Trophoblast cell (in vitro differentiated cells and primary cell): ENCODE data around the gene DNPH1.

Experiments used
- DNase-seq, 2 donors: peaks; one replicate each; pipeline ENCODE4 v3.0.0-alpha.2; 2016
- H2AFZ ChIP-seq: 2 replicates; pipeline ENCODE4 v1.6.1; 2013; ENCODE audit warnings: low read length, moderate library complexity, mild to moderate bottlenecking; ENCODE audit not compliant: insufficient read depth, poor library complexity
- H2AK5ac ChIP-seq: 2 replicates; pipeline ENCODE4 v1.6.1; 2013; ENCODE audit warnings: mild to moderate bottlenecking, low read length
- H2BK120ac ChIP-seq: 2 replicates; pipeline ENCODE4 v1.6.1; 2013; ENCODE audit warnings: low read length, mild to moderate bottlenecking, moderate library complexity; ENCODE audit not compliant: insufficient read depth, poor library complexity
- H2BK12ac ChIP-seq: 2 replicates; pipeline ENCODE4 v1.6.1; 2013; ENCODE audit warnings: mild to moderate bottlenecking, low read length, moderate library complexity
- H2BK5ac ChIP-seq: 2 replicates; pipeline ENCODE4 v1.6.1; 2013; ENCODE audit warnings: low read length, low read depth, moderate library complexity, mild to moderate bottlenecking; ENCODE audit not compliant: poor library complexity
- H3K14ac ChIP-seq: 2 replicates; pipeline ENCODE4 v1.6.1; 2013; ENCODE audit warnings: mild to moderate bottlenecking, low read length
- H3K18ac ChIP-seq: 2 replicates; pipeline ENCODE4 v1.6.1; 2013; ENCODE audit warnings: mild to moderate bottlenecking, low read length
- H3K23ac ChIP-seq: 2 replicates; pipeline ENCODE4 v1.6.1; 2013; ENCODE audit warnings: low read length
- H3K27ac ChIP-seq: 2 replicates; pipeline ENCODE4 v1.5.1; 2013; ENCODE audit warnings: low read depth, mild to moderate bottlenecking, inconsistent platforms, low read length, moderate library complexity
- H3K27me3 ChIP-seq: 2 replicates; pipeline ENCODE4 v1.6.1; 2013; ENCODE audit warnings: inconsistent platforms, mild to moderate bottlenecking, low read length, moderate library complexity; ENCODE audit not compliant: insufficient read depth
- H3K36me3 ChIP-seq, 2 experiments: 1 replicate in 1 of 2; 2 replicates in 1 of 2; pipeline ENCODE4 v1.6.1; 2013; ENCODE audit warnings: low read length in 2 of 2, mild to moderate bottlenecking in 2 of 2, moderate library complexity in 1 of 2; ENCODE audit not compliant: insufficient read depth in 2 of 2, control insufficient read depth in 1 of 2
- H3K4ac ChIP-seq: 2 replicates; pipeline ENCODE4 v1.6.1; 2013; ENCODE audit warnings: low read depth, mild to moderate bottlenecking, low read length, moderate library complexity
- H3K4me1 ChIP-seq, 2 experiments: 1 replicate in 1 of 2; 2 replicates in 1 of 2; pipeline ENCODE4 v1.6.1; 2013; ENCODE audit warnings: low read length in 2 of 2, mild to moderate bottlenecking in 2 of 2, moderate library complexity in 1 of 2; ENCODE audit not compliant: insufficient read depth in 2 of 2, control insufficient read depth in 1 of 2
- H3K4me2 ChIP-seq: 2 replicates; pipeline ENCODE4 v1.6.1; 2013; ENCODE audit warnings: inconsistent platforms, mild to moderate bottlenecking, low read length, moderate library complexity
- H3K4me3 ChIP-seq: 2 replicates; pipeline ENCODE4 v1.5.1; 2013; ENCODE audit warnings: mild to moderate bottlenecking, low read depth, low read length, inconsistent platforms
- H3K79me1 ChIP-seq: one replicate; pipeline ENCODE4 v1.6.1; 2013; ENCODE audit warnings: low read length
- H3K79me2 ChIP-seq: 2 replicates; pipeline ENCODE4 v1.6.1; 2013; ENCODE audit warnings: low read length, mild to moderate bottlenecking; ENCODE audit not compliant: control insufficient read depth, insufficient read depth, poor library complexity
- H3K9ac ChIP-seq: 2 replicates; pipeline ENCODE4 v1.6.1; 2013; ENCODE audit warnings: mild to moderate bottlenecking, low read length
- H3K9me3 ChIP-seq: 2 replicates; pipeline ENCODE4 v1.6.1; 2013; ENCODE audit warnings: low read depth, mild to moderate bottlenecking, control low read depth, inconsistent platforms, low read length; ENCODE audit not compliant: insufficient read depth
- H4K12ac ChIP-seq: 2 replicates; pipeline ENCODE4 v1.6.1; 2013; ENCODE audit warnings: low read depth, mild to moderate bottlenecking, low read length, moderate library complexity
- H4K8ac ChIP-seq: 2 replicates; pipeline ENCODE4 v1.6.1; 2013; ENCODE audit warnings: low read depth, mild to moderate bottlenecking, low read length, moderate library complexity
- H4K91ac ChIP-seq: one replicate; pipeline ENCODE4 v1.6.1; 2013; ENCODE audit warnings: low read depth, mild to moderate bottlenecking, low read length, moderate library complexity
- whole genome bisulfite sequencing: extraction: QIAGEN DNeasy Blood & Tissue Kit; methylation state at CpG from one replicate; pipeline ENCODE4 v1.1.7; 2013; ENCODE audit warnings: missing lambda C conversion rate; ENCODE audit not compliant: insufficient read length, insufficient coverage; ENCODE audit errors: extremely low coverage; 5-methylcytosine and 5-hydroxymethylcytosine counted together

DNPH1 gene

DNA sequence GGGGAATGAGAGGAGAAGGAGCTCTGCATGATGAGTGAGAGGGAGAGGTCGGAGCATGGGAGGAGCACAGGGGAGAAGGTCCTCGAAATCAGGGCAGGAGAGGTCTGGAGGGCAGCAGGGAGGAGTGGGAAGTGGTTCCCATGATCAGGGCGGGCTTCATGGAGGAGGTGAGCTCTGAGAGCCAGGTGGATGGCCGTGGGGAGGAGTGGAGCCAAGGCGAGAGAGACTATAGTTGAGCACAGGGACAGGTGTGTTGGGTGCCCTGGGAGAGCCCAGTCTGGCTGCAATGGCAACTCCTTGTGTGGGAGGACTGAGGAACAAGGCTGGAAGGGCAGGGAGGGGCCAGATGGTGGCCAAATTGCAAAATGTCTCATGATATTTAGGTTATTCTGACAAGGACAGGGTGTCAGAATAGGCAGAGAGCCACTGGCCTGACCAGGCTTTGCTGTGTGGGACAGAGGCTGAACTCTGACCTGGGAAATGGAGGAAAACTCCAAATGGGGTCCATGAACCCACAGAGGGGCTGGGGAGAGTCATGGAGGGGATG is 35.4 kb upstream of the DNPH1 start:
- no CpG with 5 or more reads among the region's 5 CpGs for WGBS
- H3K79me2 ChIP-seq: no peaks in the 10 kb centered on the region
- H3K27ac ChIP-seq: no peak overlapping the region

DNA sequence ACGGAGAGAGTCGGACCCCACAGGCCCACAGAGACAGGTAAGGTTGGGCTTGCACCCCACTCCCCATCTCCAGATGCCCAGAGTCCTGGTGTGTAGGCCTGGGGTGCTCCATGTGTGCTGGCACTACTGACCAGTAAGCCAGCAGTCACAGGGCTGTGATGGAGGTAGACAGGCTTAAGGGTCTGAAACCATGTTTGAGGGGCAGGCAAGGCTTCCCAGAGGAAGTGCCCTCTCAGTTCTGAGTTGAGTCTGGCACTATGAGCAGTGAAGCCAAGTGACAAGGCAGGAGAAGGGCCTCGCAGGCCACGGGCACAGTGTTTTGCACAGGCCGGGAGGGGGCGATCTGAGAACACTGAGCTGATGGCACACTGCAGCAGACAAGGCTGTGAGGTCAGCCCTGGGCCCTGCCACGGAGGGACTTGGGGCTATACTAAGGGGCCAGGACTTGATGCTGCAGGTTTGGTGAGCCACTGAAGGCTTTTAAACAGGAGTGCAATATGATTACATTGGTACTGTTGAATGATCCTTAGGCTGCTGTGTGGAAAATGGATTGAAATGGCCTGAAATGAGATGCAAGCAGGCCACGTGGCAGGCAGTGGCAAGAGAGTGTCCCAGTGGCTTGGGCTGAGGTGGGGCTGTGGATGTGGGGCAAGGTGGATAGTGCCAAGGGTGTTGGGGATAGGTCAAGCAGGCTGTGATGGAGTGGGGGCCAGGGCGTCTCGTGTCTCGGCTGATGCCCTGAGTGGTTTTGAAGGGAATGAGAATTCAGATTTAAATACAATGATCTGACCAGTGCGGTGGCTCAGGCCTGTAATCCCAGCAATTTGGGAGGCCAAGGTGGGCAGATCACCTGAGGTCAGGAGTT is 34.3 kb upstream of the DNPH1 start:
- no peak overlapping the region for H4K8ac ChIP-seq
- no peak overlapping the region for H4K91ac ChIP-seq
- H4K12ac ChIP-seq: no peak overlapping the region
- no peaks in the 10 kb centered on the region for H3K27me3 ChIP-seq
- no peak overlapping the region for H2BK12ac ChIP-seq
- H3K36me3 ChIP-seq: no peaks in the 10 kb centered on the region
- no peak overlapping the region for H2BK5ac ChIP-seq
- H2AFZ ChIP-seq: no peak overlapping the region
- H2BK120ac ChIP-seq: no peak overlapping the region
- no peaks in the 10 kb centered on the region for H3K79me2 ChIP-seq
- H3K23ac ChIP-seq: no peak overlapping the region
- DNase-seq: peak; percentile 53 to 77
- no peak overlapping the region for H3K14ac ChIP-seq
- no peak overlapping the region for H3K4ac ChIP-seq
- no peak overlapping the region for H3K18ac ChIP-seq
- no peak overlapping the region for H3K9ac ChIP-seq
- H3K4me3 ChIP-seq: no peak overlapping the region
- WGBS: no CpG with 5 or more reads among the region's 12 CpGs
- H3K79me1 ChIP-seq: no peaks in the 10 kb centered on the region
- H3K27ac ChIP-seq: no peak overlapping the region
- no peak overlapping the region for H2AK5ac ChIP-seq
- peaks cover 0 to 2% of the 10 kb centered on the region in 2 experiments for H3K4me1 ChIP-seq
- no peaks in the 10 kb centered on the region for H3K9me3 ChIP-seq
- no peak overlapping the region for H3K4me2 ChIP-seq

More for the DNA sequence above, 35.4 kb upstream of the DNPH1 start:
- H2BK12ac ChIP-seq: no peak overlapping the region
- no peak overlapping the region for H2AFZ ChIP-seq
- no peaks in the 10 kb centered on the region for H3K27me3 ChIP-seq
- H3K18ac ChIP-seq: no peak overlapping the region
- no peak overlapping the region for H2AK5ac ChIP-seq
- H3K4me3 ChIP-seq: peak overlapping the region; percentile 10
- H3K14ac ChIP-seq: no peak overlapping the region
- no peak overlapping the region for H2BK5ac ChIP-seq
- H4K8ac ChIP-seq: no peak overlapping the region
- no peak overlapping the region for H4K12ac ChIP-seq
- no peak overlapping the region for H3K9ac ChIP-seq
- H3K23ac ChIP-seq: no peak overlapping the region
- no peak overlapping the region for H4K91ac ChIP-seq
- no peaks in the 10 kb centered on the region for H3K79me1 ChIP-seq
- H3K4ac ChIP-seq: no peak overlapping the region
- peaks cover 4 to 8% of the 10 kb centered on the region in 2 experiments for H3K4me1 ChIP-seq
- no peaks in the 10 kb centered on the region for H3K9me3 ChIP-seq
- H3K36me3 ChIP-seq: no peaks in the 10 kb centered on the region
- H2BK120ac ChIP-seq: no peak overlapping the region
- DNase-seq: no peak
- no peak overlapping the region for H3K4me2 ChIP-seq

DNA sequence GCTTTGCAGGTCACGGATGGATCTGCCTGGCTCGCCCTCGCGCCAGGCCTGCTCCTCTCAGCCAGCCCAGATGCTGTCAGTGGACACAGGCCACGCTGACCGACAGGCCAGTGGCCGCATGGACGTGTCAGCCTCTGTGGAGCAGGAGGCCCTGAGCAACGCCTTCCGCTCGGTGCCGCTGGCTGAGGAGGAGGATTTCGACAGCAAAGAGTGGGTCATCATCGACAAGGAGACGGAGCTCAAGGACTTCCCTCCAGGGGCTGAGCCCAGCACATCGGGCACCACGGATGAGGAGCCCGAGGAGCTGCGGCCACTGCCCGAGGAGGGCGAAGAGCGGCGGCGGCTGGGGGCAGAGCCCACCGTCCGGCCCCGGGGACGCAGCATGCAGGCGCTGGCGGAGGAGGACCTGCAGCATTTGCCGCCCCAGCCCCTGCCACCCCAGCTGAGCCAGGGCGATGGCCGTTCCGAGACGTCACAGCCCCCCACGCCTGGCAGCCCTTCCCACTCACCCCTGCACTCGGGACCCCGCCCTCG is 33.6 kb upstream of the DNPH1 start:
- Histone ChIP-seq H3K4me2 (no peak overlapping the region), H2BK5ac (no peak overlapping the region), H3K9me3 (no peaks in the 10 kb centered on the region), H3K4ac (no peak overlapping the region), H3K79me1 (no peaks in the 10 kb centered on the region), H3K27ac (no peak overlapping the region), H4K12ac (no peak overlapping the region), H3K27me3 (no peaks in the 10 kb centered on the region), H3K9ac (no peak overlapping the region), H3K36me3 (no peaks in the 10 kb centered on the region), H2AFZ (no peak overlapping the region), H2BK120ac (no peak overlapping the region), H2AK5ac (no peak overlapping the region), H3K18ac (no peak overlapping the region), H3K4me1 (no peaks in the 10 kb centered on the region), H3K23ac (no peak overlapping the region), H4K91ac (no peak overlapping the region), H3K14ac (no peak overlapping the region), H2BK12ac (no peak overlapping the region), H4K8ac (no peak overlapping the region), H3K79me2 (no peaks in the 10 kb centered on the region), H3K4me3 (no peak overlapping the region)
- WGBS: no CpG with 5 or more reads among the region's 39 CpGs
- DNase-seq: no peak

DNA sequence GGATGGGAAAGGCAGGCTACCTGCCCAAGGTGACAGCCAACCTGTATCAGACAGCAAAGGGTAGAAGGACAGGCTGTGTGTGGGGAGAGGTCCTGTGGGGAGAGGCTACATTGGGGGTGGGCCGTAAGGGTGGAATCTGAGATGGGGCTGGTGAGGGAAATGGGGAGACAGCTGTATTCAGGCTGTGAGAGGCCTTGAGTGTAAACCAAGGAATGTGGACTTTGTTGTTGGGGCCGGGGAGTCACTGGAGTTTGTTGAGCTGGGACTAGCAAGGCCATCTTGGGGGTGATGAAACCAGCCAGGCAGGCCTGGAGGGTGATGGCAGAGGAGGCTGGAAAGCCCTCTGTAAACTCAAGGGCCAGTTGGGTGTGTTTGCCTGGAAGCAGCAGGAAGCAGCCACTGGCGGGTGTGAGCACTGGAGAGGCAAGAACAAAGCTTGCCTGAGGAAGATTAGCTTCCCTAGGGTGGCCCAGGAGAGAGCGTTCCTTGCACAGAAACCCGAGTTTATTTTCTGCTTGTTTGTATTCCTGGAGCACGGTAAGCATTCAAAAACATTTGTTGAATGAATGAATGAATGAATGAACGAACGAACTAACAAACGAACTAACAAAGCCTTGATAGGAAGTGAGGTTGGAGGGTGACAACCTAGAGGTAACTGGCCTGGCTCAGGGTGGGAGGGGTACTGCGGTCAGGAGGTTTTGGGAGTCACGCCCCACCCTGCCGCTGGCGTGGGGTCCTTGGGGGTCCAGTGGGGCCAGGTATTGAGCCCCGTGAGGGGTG is 32.9 kb upstream of the DNPH1 start:
- Histone ChIP-seq H3K18ac (no peak overlapping the region), H3K4me2 (no peak overlapping the region), H3K36me3 (no peaks in the 10 kb centered on the region), H2BK120ac (no peak overlapping the region), H3K79me2 (no peaks in the 10 kb centered on the region), H3K4me3 (no peak overlapping the region), H2BK5ac (no peak overlapping the region), H3K4me1 (no peaks in the 10 kb centered on the region), H3K27ac (no peak overlapping the region), H2AK5ac (no peak overlapping the region), H3K14ac (no peak overlapping the region), H3K23ac (no peak overlapping the region), H2AFZ (no peak overlapping the region), H3K79me1 (no peaks in the 10 kb centered on the region), H3K4ac (no peak overlapping the region), H4K12ac (no peak overlapping the region), H2BK12ac (no peak overlapping the region), H3K9ac (no peak overlapping the region), H4K8ac (no peak overlapping the region), H3K27me3 (no peaks in the 10 kb centered on the region), H3K9me3 (no peaks in the 10 kb centered on the region), H4K91ac (no peak overlapping the region)
- no peak for DNase-seq
- no CpG with 5 or more reads among the region's 14 CpGs for WGBS
